GM12892 (cell line): Measurements from ENCODE around the gene RASSF3.

Experiments used
- POLR2A ChIP-seq: IDR thresholded peaks from 2 replicates; pipeline ENCODE4 v1.6.1; 2011; ENCODE audit warnings: low read depth, low read length, control low read depth
- POLR2AphosphoS5 ChIP-seq: IDR thresholded peaks from 2 replicates; pipeline ENCODE4 v1.6.1; 2011; ENCODE audit warnings: low read depth, low read length, control low read depth
- TAF1 ChIP-seq: IDR thresholded peaks from 2 replicates; pipeline ENCODE4 v1.6.1; 2011; ENCODE audit warnings: low read depth, mild to moderate bottlenecking, control low read depth, low read length, borderline replicate concordance

- TF ChIP-seq POLR2A (no peak), POLR2AphosphoS5 (no peak), TAF1 (no peak)
Observed at GRCh38 chr12:64707362-64707761, 97.1 kb downstream of the RASSF3 start.
